ENCODE data around the gene GLI3.
"Not testable (repeated sequence)": the region's sequence is repeated elsewhere in the genome, so short reads cannot be mapped to it uniquely, and the experiment has no call there.

Gene GLI3

DNA sequence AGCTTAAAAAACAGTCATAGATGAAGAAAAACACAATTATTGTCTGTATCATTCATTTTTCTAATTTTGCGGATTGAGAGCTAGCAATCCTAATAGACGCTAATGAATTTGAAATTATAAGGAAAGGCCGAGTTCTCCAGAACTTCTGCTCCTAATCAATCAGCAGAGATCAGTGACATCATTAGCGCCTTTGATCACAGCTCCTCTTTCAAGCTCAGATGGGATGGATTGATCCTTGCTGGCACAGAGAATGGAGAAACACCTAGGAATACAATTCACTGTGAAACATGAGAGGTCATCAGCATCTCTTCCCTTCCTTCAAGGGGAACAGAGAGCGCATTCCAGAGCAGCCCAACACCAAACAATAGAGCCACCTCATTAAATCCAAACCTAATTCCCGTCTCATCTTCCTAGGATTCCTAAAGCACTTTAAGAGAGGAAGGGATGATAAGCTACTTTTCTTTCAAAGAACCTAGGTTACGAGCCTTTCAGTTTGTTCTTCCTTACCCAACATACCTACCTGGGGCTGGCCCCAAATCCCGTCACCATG is 24.4 kb downstream of the GLI3 start:
- DNase-seq (ENCODE audit: low read depth in 2 of 2), result no peak

GRCh38 chr7:42211938-42212337 is 25.1 kb downstream of the GLI3 start:
- DNase-seq (ENCODE audit: low read depth in 2 of 2), result no peak

- no peak for DNase-seq (ENCODE audit: low read depth in 2 of 2)
Measured at GRCh38 chr7:42210779-42211178, 26.2 kb downstream of the GLI3 start.

DNA sequence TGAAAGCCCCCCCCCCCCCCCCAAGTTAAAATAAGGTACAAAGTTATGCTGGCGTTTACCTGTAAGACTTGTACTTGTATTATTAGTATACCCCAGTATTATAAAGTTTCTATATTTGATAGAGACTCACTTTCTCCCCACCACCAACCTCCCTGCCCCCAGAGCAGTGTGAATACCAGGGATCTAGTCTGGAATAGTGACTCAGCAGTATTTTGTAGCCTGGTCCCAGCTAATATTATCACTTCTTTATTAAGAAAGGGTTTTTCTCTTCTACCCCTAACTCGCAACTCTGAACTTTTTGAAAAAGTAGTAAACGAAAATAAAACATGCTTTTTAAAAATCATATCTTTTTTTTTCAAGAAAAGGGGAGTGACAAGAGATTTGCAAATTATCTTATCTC is 26.7 kb downstream of the GLI3 start:
- DNase-seq (ENCODE audit: low read depth in 2 of 2), result no peak

DNA sequence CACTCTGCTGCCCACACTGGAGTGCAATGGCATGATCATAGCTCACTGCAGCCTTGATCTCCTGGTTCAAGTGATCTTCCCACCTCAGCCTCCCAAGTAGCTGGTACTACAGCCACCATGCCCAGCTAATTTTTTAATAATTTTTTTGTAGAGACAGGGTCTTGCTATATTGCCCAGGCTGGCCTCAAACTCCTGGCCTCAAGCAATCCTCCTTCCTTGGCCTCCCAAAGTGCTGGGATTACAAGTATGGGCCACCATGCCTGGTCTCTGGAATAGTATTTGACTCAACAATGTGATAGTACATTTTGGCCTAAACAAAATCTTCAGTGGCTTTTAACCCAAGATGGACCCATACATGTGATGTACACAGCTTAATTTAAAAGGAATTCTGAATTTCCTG is 27.9 kb downstream of the GLI3 start:
- not testable (repeated sequence) for DNase-seq (ENCODE audit: low read depth in 2 of 2)

DNA sequence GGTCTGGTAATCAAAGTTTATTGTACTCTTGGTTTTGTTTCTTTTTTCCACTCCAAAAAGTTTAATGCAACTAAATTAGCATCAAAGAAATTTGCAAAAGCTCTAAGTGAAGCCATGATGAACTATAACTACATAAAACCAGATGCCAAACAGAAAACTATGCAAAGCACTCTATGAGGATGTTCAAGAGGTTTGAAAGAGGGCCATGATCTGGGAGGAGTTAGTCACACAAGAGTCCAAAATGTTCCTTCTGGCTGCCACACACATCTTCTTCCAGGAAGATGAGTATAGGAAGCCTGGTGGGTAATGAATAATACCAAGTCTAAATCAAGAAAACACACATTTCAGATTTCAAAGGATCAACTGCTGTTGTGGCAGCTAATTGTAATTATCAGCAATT is 28.4 kb downstream of the GLI3 start:
- DNase-seq (ENCODE audit: low read depth in 2 of 2), result no peak

GRCh38 chr7:42207420-42207819 is 29.6 kb downstream of the GLI3 start:
- DNase-seq (ENCODE audit: low read depth in 2 of 2), result no peak

DNA sequence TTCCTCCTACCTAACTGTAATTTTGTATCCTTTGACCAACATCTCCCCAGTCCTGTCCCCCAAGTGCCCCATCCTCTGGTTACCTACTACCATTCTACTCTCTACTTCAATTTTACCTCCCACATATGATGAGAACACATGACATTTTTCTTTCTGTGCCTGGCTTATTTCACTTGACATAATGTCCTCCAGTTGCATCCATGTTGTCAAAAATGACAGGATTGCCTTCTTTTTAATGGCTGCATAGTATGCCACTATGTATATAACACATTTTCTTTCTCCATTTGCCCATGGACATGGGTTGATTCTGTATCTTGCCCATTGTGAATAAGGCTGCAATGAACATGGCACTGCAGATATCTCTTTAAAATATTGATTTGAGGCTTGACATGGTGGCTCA is 33.7 kb downstream of the GLI3 start:
- no peak for DNase-seq (ENCODE audit: low read depth in 2 of 2)

GRCh38 chr7:42202601-42203000 is 34.4 kb downstream of the GLI3 start:
- DNase-seq (ENCODE audit: low read depth in 2 of 2), result no peak

- DNase-seq (ENCODE audit: low read depth in 2 of 2), result no peak
Measured at GRCh38 chr7:42198974-42199668, 37.9 kb downstream of the GLI3 start.

- DNase-seq (ENCODE audit: low read depth in 2 of 2), result no peak
Measured at GRCh38 chr7:42198296-42198695, 38.7 kb downstream of the GLI3 start.

DNA sequence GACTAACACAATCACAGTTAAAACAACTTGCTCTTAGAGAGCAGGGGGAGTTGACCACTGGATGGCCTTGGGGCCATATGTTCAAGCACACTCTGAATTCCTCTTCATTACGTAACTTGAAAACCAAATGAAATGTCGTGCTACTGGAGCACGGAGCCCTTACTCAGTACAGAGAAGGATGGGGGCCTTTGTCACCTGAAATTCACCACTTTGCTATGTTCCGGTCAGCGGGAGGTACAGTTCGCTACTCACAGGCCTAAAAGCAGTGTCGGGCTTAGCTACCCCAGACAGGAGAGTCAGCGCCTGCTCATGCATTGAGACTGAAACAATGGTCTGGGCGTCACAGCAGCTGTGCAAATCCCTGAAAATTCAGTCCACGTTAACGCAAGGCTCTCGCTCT is 39.6 kb downstream of the GLI3 start:
- DNase-seq (ENCODE audit: low read depth in 2 of 2), result no peak

DNA sequence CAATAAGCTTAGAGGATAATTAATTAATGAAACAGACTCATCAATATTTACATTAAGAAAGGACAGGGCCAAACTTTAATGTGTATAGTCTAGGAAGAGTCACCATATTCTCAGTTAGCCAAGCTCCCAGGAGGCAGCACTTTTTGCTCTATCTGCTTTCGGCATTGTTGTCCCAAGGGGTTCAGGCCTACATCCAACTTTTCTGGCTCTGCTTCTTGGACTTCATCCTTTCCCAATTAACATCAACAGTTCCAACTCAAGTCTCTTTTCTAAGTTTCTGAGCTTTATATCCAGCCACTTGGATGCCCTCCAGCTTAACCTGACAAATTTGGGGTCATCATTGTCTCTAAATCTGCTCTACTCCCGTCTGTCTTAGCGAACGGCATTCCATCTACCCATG is 42.8 kb downstream of the GLI3 start:
- no peak for DNase-seq (ENCODE audit: low read depth in 2 of 2)

DNA sequence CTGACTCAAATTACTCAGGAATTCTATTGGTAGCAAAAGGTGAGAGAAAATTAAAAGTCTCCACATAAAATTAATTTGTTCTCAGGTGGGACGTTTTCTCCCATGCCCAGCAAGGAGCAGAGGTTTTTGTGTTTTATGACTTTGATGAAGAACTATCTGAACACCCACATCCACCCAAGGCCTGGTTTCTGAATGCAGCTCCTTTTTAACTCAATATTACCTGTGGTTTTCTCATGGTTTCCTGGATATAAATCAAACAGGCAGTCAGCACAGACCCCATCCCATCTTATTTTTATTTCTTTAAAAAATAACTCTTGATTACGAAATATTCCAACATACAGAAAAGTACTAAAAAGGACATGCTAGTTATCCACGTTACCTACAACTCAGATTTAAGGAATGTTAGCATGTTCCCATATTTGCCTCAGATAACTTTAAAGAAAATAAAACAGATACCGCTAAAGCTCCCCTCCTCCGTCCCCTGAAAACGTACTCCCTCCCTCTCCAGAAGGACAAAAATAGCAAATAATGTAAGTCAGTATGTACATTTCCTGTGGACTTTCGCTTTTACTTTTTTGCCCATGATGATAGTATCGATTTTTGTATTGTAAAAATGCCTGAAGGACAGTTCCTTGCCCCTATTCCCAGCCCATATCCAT is 43.4 kb downstream of the GLI3 start:
- no peak for DNase-seq (ENCODE audit: low read depth in 2 of 2)

DNA sequence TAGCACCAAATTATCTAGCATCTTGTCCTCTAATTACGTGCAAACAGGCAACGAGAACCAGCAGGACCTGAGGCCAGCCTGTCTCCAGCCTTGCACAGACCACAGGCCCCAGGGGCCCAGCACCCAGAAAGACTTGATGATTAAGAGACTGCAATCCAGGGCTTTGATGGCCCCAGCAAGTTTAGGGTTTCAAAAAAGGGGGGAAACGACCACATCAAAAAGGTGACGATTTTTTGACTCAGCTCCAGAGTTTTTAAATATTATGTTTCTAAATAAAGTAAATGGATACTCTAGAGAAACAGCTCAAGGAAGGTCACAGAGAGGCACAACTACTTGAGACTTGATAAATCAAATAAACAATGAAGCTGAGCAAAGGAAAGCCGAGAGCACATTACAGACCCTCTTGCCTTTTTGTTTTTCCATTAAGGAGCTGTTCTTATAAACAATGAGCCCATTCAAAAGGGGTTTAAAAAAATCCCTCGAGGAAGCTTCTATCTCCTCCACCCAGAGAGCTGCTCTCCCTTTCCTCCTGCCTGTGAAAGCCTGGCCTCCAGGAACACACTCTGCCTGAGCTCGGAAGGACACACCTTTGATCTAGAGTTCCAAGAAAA is 44.1 kb downstream of the GLI3 start:
- no peak for DNase-seq (ENCODE audit: low read depth in 2 of 2)

DNA sequence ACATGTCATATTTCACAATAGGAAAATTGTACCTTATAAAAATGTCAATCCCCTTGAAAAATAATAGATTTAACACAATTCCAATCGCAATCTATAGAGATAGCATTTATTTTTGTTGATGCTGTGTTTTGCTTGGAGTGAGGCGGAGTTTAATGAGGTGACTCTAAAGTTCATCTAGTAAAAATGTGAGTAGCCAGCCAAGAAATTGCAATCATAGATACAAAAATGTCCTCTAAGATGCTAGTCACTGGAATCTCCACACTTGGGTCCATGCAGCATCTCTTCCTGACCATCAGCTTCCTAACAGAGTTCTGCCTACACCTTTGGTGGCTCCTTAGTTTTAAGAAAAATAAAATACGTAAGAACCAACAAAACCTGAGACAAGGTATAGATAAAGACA is 44.9 kb downstream of the GLI3 start:
- no peak for DNase-seq (ENCODE audit: low read depth in 2 of 2)

- no peak for DNase-seq (ENCODE audit: low read depth in 2 of 2)
Measured at GRCh38 chr7:42189535-42189934, 47.5 kb downstream of the GLI3 start.

- no peak for DNase-seq (ENCODE audit: low read depth in 2 of 2)
Measured at GRCh38 chr7:42186151-42186550, 50.9 kb downstream of the GLI3 start.

DNA sequence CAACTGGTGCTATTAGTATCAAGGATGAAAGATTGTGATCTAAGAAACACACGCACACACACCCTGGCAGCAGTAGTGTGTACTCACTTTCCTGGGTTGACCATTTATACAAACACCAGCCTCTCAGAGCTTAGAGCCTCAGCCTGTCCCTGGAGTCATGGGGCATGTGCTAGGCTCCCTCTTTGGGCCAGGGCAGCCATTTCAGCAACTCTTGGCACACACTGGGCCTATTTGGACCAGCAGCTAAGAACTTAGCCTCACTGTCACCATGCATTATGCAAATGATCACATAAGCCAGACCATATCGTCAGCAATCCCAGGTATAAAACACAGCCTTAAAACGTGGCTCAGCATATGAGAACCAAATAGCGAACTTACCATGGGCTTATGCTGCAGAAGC is 51.3 kb downstream of the GLI3 start:
- DNase-seq (ENCODE audit: low read depth in 2 of 2), result no peak

DNA sequence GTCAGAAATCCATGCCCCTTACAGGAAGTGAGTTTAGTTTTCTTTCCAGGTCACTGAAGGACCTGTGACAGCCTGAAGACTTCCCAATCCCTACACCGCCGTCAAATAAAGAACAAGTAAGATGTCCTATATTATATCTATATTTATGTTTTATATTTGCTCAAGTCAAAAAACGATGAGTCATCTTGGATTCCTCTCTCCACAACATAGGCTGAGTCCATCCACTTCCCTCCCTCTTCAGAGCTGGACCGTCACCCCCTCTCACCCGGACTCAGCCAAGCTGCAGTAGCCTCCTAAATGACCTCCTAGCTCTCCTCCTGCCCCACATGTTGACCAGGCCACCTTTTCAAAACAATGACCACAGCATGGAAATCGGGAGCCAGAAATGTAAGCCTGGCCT is 53.5 kb downstream of the GLI3 start:
- DNase-seq (ENCODE audit: low read depth in 2 of 2), result no peak

DNA sequence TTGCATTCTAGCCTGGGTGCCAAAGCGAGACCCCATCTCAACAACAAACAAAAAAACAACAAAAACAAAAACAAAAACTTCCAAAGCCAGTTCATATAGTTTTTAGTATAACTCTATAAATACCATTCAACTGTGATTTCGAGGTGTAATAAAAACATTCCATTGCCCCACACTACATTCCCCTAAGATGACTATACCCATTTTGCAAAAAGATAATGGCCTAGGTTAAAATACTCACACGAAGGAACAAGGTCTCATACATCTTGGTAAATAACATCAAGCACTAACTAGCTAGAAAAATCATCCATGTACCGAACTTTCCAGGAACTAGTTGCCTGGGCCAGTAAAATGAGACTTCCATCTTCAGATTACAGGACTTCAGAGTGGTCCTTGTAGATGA is 55.4 kb downstream of the GLI3 start:
- no peak for DNase-seq (ENCODE audit: low read depth in 2 of 2)

GRCh38 chr7:42180806-42181205 is 56.2 kb downstream of the GLI3 start:
- no peak for DNase-seq (ENCODE audit: low read depth in 2 of 2)

- no peak for DNase-seq (ENCODE audit: low read depth in 2 of 2)
Measured at GRCh38 chr7:42176724-42177101, 60.3 kb downstream of the GLI3 start.

Data from activated CD4-positive, alpha-beta T cell treated with anti-CD3 and anti-CD28 coated beads for 24 hours (primary cell).